Stimulated activated CD4-positive, alpha-beta T cell treated with anti-CD3 and anti-CD28 coated beads, Interleukin-15, amount 100 ng/mL, for 24 hours (primary cell): ENCODE results near the gene ERVK3-1.
A peak's percentile ranks its signal among the peaks of the same experiment; 100 is the strongest.
"Not testable (repeated sequence)": the region's sequence is repeated elsewhere in the genome, so short reads cannot be mapped to it uniquely, and the experiment has no call there.

ENCODE experiments used
- DNase-seq: peaks from one replicate; pipeline ENCODE4 v3.0.0-alpha.2; 2020

ERVK3-1 gene

DNA sequence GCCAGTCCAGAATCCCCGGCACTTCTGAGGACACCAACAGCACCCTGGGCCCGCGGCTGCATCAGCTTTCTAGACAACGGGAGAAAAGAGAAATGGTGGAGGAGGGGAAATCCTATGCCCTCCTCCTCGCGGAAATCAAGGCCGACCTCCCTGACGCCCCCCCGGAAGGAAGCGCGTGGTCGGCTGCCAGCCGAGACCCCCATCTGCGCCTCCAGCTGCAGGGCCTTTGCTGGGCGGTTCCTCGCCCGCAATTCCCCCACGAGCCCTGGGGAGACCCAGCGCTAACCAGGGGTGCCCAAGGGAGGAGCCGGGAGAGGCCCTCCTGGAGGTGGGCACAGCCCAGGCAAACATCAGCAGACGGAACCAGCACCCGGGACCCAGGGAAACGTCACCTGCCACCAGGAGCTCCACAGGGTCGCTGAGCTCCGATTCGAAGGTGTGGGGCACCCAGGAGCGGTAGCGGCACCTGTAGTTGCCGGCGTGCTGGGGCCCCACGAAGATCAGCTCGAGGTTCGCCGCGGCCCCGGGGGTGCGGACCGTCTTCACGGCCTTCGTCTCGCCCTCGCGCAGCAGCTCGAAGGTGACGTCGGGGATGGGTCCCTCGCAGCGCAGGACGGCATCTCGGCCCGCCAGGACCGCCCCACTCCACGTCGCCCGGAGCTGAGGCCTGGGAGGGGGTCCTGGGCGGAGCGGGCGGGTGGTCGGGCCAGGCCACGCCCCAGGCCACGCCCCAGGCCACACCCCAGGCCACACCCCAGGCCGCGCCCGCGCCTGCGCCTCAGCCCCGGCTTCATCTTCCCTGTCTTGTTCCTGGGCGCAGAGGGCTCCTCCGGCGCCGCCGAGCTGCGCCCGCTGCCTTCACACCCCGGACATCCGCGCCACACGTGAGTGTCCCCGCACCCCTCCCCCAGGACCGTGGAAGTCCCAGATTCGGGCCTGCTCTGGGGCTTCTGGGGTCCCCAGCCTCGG lies 42.1 kb downstream of the ERVK3-1 start:
- peak; percentile 73 for DNase-seq

DNA sequence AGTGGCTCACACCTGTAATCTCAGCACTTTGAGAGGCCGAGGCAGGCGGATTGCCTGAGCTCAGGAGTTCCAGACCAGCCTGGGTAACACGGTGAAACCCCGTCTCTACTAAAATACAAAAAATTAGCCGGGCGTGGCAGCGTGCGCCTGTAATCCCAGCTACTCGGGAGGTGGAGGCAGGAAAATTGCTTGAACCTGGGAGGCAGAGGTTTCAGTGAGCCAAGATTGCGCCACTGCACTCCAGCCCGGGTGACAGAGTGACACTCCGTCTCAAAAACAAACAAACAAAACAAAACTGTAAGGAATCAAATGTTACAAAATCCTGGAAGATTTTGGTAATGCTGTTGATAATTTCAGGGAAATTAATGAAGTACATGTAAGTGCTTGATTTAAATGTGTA lies 42.9 kb downstream of the ERVK3-1 start:
- DNase-seq, result not testable (repeated sequence)

DNA sequence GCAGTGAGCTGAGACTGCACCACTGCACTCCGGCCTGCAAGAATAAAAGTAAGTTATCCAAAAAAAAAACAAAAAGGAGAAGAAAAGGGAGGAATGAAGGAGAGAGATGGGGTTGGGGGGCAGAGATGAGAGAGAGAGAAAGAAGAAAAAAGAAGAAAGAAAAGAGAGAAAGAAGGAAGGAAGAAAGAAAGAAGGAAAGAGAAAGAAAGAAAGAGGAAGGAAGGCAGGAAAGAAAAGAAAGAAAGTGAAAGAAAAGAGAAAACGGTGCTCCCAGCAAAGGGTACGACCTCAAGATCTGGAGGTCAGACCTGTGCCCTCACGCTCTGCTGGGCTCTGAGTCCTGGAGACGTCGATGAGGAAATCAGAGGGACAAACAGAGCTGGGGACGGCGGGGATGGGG lies 44.4 kb downstream of the ERVK3-1 start:
- no peak for DNase-seq

DNA sequence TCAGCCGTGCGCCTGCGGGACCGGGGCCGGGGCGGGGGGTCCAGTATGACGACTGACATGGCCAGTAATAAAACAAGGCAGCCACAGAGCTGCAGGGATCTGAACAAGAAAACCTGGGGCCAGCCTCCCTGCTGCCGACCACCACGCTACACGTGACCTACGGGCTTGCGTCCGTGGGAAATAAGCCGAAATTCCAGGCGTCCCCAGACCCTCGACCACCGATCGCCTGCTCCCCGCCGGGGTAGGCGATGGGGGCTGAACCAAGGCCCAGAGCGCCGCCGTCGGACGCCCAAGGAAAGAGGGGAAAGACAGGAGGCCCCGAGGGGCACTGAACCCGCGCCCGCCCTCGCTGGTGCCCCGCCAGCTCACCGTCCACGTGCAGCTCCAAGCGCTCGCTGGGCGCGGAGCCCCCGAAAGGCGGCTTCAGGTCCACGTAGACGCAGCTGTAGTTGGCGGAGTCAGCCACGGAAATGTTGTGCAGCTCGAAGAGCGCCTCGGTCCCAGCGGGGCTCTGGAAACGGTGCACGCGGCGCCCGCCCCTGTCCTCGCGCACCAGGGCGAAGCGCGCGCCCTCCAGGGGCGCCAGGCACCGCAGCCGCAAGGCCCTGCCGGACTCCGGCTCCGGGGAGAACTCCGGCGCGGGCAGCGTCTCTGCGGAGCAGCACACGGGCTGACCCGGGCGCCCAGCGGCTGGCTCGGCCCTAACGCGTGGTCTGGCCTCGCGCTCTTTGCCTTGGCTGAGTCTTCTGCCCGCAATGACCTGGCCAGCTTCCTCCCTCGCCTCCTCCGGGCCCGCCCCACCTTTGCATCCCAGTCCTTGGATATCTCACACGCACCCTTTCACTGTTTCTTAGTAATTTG lies 45.1 kb downstream of the ERVK3-1 start:
- no peak for DNase-seq

DNA sequence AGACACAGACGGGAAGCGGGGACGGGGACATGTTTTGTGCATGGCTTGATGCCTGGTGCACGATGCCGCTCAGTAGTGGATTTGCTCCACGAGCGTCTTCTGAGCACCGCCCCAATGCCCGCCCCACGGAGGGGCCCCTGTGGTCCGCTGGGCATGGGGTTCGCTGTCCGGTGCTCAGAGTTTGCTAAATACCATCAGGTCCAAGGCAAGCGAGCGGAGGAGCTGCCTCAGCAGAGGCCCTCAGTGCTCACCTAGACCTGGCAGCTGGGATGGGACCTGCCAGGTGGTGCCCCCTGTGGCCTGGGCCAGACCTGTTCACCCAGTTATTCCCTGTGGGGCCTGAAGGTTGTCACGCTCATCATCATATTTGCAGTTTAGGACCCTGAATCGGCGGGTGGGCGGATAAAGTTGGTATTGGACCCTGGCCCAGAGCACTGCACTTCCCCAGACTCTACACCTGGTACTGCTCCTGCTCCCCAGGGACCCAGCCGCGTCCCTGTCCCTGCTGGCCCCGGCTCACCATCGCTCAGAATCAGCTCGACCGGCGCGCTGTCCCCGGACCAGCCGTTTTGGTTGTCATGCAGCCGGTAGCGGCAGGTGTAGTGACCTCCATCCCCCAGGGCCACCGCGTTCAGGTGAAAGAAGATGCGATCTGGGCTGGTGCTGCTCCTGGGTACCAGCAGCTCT lies 45.8 kb downstream of the ERVK3-1 start:
- no peak for DNase-seq

DNA sequence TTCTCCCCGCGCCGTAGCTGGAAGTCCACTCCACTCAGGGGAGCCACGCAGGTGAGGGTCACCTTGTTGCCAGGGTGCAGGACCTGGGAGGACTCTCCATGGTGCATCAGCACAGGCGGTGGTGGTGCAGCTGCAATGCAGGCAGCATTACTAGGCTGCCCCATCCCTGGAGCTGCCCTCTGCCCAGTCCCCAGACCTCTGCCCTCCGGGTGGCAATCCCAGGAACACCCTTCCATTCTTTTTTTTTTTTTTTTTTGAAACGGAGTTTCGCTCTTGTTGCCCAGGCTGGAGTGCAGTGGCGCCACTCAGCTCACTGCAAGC lies 46.3 kb downstream of the ERVK3-1 start:
- no peak for DNase-seq

DNA sequence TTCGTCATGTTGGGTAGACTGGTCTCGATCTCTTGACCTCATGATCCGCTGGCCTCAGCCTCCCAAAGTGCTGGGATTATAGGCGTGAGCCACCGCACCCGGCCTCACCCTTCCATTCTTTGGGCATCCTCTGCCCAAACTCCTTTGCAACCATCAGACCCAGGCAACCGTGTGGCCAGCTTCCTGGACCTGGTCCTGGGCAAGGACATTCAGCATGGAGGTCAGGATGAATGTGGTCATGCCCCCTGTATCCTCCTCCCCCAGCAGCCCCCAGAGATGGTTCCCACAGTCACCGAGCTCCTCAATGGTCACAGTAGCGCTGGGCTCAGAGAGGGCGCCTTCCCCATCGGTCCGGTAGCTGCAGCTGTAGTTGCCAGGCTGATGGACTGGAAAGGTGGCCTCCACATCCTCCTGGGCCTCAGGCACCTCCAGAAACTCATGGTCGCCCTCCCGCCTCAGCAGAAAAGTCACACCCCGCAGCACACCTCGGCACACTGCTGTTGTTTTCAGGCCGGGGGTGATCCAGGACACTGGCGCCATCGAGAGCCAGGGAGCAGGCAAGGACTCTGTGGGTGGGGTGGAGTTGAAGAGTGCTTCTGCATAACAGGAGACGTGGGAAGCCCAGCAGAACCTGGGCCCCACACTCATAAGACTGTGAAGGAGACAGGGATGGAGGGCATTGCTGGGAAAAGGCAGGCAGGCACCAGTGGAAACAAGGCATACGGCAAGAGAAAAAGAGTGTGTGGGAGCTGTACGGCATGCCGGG lies 47.0 kb downstream of the ERVK3-1 start:
- no peak for DNase-seq

DNA sequence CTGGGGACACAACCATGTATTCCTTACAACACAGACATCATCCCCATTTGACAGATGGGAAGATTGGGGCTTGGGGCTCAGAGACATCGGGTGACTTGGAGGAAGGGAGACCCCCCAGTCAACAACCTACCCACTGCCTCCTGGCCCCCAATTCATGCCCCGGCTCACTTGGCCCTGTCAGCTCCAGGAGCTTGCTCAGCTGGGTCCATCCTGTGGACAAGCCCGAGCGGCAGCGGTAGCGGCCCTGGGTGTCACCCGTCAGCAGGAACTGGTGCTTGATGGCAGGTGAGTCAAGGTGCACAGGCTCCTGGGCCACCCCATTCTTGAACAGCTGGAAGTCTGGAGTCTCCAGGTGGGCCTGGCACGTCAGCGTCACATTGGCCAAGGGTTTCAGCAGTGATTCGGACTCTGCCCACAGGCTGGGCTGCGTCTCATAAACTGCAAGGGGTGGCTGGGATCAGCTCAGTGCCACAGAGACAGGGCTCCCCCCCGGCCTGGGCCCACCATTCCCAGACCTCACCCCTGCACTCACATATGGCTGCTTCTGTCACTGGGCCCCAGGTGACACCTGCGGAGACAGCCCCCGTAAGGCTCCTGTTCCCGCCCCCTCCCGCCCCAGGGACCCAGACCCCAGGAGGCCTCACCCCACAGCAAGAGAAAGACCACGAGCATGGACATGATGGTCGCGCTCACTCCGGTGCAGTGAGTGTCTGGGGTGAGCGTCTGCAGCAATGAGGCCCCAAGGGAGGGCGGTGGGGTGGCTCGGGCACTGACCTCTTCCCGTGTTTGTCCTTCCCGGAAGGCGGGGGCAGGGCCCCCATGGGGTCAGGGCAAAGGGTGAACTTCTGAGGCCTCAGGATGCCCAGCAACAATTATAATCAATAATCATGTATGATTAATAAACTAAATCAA lies 47.8 kb downstream of the ERVK3-1 start, which contains the start of gene A1BG:
Gene A1BG, minus strand, starts transcription at position 733 of the 912 bp plus-strand sequence. Its CDS starts 55 bp downstream, at position 678.
- DNase-seq, result no peak

DNA sequence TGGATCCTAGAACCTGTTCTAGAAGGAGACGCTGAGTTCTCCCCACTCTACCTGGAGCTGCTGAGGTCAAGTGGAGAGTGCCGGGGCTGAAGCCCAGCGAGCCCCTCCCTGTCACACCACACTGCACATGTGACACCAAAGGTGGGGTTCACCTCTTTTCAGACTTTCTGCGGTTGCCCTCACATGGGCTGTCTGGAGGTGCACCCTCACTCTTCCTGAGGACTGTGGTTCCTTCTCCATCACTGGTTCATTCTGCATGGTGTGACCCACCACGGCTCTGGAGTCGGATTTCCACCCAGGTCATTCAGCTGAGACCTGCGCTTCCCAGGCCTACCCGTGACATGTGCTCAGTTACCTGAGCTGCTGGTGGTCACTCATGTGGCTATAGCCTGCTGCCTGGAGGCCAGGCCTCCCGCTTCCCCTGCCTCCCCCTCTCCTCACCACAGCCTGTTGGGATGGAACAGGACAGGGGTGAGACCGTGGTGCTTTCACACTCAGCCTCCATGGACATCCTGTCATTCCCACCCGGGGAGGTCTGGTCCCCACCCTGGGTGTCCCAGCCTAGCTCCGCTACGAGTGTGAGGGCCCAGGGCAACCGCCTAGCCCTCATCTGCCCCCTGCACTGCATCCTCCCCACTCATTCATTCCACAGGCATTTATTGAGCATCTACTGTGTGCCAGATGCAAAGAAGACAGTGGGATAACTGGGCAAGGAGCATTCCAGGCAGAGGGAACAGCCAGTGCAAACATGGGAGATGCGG lies 48.7 kb downstream of the ERVK3-1 start:
- no peak for DNase-seq

DNA sequence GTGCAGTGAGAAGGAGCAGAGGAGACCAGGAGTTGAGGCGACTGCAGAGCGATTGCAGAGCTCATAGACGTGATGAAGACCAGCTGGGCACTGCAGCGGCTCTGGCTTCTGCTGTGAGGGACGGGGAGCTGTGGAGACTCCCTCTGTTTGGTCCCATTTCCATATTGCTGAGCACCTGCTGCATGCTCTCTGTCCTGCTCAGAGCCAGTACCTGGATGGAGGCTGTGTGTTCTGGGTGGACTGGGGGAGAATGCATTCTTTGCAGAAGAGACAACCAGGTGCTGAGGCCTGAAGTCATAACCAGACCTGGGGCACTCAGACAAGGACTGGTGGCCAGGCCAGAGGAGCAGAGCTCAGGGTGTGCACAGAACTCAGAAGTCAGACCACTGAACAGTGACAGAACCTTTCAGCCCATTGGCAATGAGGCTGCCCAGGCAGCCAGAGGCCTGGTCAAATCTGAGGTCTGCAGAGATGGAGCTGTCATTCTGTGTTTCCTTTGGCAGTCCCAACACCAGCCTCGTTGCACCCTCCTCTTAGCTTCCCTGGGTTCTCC lies 49.4 kb downstream of the ERVK3-1 start:
- no peak for DNase-seq

DNA sequence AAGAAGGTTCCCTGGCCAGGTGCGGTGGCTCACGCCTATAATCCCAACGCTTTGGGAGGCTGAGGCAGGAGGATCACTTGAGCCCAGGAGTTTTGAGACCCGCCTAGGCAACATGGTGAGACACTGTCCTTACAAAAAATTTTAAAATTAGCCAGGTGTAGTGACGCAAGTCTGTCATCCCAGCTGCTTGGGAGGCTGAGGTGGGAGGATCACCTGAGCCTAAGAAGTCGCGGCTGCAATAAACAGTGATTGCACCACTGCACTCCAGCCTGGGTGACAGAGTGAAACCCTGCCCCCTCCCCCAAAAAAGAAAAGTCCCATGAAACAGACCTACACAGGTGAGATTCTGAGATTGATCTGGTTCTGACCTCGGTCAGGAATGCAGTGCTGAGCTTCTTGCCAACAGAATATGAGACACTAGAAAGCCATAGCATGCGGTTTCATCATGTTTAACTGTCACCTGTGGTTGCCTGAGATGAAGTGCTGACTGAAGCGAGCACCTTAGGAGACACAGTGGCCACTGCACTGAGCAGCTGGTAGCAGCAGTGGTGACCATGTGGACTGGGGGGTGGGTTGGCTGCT lies 50.1 kb downstream of the ERVK3-1 start:
- no peak for DNase-seq

DNA sequence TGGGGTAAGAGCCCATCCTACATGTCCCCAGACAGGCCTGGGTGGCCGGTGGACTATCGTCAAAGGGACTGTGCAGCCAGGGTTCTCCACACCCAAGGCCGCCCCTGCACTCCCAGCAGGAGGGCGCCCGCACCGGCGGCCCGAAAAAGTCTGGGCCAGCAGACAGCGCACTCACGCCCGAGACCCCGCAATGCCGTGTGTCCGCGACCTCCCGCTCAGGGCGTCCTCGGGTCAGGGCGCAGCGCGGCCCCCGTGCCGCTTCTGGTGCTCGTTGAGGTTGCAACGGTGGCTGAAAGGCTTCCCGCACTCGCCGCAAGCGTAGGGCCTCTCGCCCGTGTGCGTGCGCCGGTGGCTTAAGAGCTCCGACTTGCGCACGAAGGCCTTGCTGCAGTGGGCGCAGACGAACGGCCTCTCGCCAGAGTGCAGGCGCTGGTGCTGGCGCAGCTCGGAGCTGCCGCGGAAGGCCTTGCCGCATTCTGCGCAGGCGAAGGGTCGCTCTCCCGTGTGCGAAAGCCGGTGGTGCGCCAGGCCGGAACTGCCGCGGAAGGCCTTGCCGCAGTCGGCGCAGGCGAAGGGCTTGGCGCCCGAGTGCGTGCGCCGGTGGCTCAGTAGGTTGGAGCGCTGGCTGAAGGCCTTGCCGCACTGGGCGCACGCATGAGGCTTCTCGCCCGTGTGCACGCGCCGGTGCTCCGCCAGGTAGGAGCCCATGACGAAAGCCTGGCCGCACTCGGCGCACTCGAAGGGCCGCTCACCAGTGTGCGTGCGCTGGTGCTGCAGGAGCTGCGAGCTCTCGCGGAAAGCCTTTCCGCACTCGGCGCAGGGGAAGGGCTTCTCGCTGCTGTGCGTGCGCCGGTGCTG lies 51.0 kb downstream of the ERVK3-1 start:
- DNase-seq, result peak; percentile 57

DNA sequence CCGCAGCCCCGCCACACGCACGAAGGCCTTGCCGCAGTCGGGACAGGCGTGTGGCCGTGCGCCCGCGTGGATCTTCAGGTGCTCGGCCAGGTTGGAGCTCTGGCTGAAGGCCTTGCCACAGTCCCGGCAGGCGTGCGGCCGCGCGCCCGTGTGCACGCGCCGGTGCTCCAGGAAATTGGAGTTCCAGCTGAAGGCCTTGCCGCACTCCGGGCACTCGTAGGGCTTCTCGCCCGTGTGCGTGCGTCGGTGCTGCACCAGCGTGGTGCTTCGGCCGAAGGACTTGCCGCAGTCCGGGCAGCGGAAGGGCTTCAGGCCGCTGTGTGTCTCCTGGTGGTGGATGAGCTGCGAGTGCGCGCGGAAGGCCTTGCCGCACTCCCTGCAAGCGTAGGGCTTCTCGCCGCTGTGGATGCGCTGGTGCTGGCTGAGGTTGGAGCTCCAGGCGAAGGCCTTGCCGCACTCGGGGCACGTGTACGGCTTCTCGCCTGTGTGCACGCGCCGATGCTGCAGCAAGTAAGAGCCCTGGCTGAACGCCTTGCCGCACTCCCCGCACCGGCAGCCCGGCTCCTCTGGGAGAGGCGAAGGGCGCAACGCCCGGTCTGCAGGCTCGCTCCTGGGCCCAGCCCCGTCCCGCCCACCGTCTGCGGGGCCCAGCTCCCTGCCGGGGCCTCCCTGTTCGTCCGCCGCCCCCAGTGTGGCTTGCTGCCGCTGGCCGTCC lies 51.7 kb downstream of the ERVK3-1 start:
- DNase-seq, result no peak

DNA sequence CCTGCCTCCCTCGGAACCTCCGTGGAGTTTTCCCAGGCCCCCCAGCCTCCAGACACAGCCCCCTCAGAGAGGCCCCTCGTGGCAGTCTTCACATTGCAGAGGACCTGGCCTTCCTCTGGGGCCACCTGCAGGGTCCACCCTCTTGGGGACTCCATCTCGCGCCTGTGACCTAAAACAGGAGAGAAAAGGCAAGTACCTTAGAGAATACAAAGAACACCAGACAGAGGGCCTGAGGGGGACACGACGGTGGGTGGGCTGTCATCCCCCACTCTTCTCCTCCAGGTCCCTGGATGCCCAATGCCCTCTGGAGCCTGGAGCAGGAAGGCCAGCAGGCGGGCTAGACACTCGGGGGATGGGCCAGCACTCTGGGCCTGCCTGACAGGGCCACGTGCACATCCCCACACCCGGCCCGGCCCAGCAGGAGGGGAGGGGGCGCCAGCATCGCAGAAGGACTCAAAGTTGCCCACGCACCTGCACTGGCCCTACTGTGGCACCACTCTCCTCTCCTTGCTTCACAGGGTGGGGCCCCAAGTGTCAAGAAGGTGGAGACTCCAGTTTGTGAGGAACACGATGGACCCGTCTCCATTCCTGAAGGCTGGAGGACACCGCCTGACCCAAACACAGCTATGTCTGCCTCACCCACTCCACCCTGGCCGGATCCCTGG lies 52.4 kb downstream of the ERVK3-1 start:
- no peak for DNase-seq

DNA sequence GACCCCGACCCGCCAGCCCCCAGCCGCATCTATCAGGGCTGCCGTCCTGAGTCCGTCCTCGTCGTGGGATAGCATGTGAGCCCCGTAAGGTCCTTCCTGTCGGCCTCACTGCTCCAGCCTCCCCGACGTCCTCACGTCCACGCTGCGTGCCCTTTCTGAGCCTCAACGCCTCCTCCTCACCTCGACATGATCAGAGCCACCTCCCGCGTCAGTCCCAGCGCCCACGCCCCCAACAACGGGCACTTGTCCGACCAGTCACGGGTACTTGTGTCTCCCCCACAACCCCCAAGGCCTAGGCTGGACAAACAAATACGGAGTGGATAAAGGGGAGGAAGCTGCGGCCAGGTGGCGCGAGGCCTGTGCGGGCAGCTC lies 56.7 kb downstream of the ERVK3-1 start:
- peak; percentile 73 for DNase-seq

DNA sequence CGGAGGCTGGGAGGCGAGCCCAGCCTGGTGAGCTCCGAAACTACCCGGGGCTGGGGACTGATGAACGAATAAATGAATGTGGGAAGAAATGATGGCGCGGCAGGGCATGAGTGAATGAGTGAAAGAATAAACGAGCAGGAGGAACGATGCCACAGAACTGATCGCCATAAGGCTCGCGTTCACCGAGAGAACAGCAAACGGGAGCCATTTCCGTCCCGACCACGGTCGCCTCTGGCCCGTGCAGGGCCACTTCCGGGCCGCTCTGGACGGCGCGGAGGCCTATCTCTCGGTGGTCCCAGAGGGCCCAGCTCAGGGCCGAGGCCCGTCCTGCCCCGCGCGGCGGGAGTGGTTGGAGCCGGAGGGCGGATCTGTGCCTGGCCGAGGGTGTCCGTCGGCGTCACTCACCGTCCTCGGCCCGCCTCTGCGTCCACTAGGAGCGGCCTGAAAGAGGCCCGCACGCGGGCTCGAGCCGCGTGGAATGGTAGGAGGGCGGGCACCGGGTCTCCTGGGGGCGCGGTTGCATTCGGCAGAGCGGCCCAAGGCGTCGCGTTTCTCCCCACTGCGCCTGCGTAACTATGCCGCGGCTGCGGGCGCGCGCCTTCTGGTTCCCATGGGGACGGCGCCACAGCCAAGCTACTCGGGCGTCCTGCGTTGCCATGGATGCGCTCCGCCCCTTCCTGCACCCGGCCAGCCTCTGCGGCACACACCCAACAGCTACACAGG lies 57.3 kb downstream of the ERVK3-1 start, which contains the start of gene ZNF497:
Gene ZNF497, minus strand, starts transcription at position 480 of the 723 bp plus-strand sequence. CDS start 5,116 bp downstream, outside the sequence.
- DNase-seq, result peak; percentile 99

DNA sequence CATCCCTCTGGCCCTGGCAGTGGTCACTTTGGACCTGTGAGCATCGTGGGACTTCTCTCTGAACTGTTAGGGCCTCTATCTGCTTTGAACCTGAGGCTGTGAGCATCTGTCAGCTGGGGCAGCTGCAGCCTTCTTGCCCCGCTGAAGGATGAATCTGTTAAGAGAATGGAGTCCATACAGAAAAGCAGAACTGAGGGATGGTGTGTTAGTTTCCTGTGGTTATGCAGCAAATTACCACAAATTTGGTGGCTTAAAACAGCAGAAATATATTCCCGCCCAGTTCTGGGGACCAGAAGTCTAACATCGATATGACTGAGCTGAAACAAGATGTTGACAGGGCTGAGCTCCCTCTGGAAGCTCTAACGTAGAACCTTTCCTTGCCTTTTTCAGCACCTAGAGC lies 59.0 kb downstream of the ERVK3-1 start:
- no peak for DNase-seq
